NCI-H748 treated with DMSO at 0.1 percent for 48 hours (cell line): ENCODE measurements around the gene METTL23.
"Not testable (repeated sequence)": the region's sequence is repeated elsewhere in the genome, so short reads cannot be mapped to it uniquely, and the experiment has no call there.

ENCODE experiments used
- DNase-seq: peaks from one replicate; lab custom pipeline; 2025; lab: John Stamatoyannopoulos, UW

The METTL23 gene

GRCh38 chr17:76695059-76695831, 31.4 kb upstream of the METTL23 start:
- DNase-seq = no peak

GRCh38 chr17:76696763-76697701, 29.6 kb upstream of the METTL23 start:
- DNase-seq = no peak

- no peak for DNase-seq
These were observed 28.8 kb upstream of the METTL23 start for GRCh38 chr17:76697702-76698465.

- not testable (repeated sequence) for DNase-seq
These were observed 28.1 kb upstream of the METTL23 start for GRCh38 chr17:76698466-76698977.

GRCh38 chr17:76700270-76700616, 26.4 kb upstream of the METTL23 start:
- no peak for DNase-seq

GRCh38 chr17:76700617-76701470, 25.8 kb upstream of the METTL23 start:
- no peak for DNase-seq

GRCh38 chr17:76701471-76701967, 25.1 kb upstream of the METTL23 start:
- DNase-seq = no peak

GRCh38 chr17:76702076-76702475, 24.6 kb upstream of the METTL23 start:
- DNase-seq = no peak

- no peak for DNase-seq
These were observed 23.6 kb upstream of the METTL23 start for GRCh38 chr17:76702941-76703637.

- no peak for DNase-seq
These were observed 21.8 kb upstream of the METTL23 start for GRCh38 chr17:76704805-76705204.

- no peak for DNase-seq
These were observed 19.8 kb upstream of the METTL23 start for GRCh38 chr17:76706817-76707216.

GRCh38 chr17:76707985-76708807, 18.4 kb upstream of the METTL23 start:
- no peak for DNase-seq

- DNase-seq = no peak
These were observed 17.3 kb upstream of the METTL23 start for GRCh38 chr17:76709077-76709950.

- not testable (repeated sequence) for DNase-seq
These were observed 16.4 kb upstream of the METTL23 start for GRCh38 chr17:76709951-76710862.

- DNase-seq = no peak
These were observed 15.6 kb upstream of the METTL23 start, which contains the start of gene MXRA7 for GRCh38 chr17:76710863-76711611. MXRA7 (minus strand) TSS chr17:76710965; CDS start chr17:76710946, 19 bp downstream.

- not testable (repeated sequence) for DNase-seq
These were observed 14.3 kb upstream of the METTL23 start for GRCh38 chr17:76712321-76712720.
